Measurements from ENCODE around the gene TRIP4.
"Not testable (repeated sequence)": the region's sequence is repeated elsewhere in the genome, so short reads cannot be mapped to it uniquely, and the experiment has no call there.

TRIP4 gene

GRCh38 chr15:64387562-64388168 is at the start of gene TRIP4:
TRIP4 (plus strand) TSS chr15:64387836; CDS start chr15:64387864, 28 bp downstream.
- peak; percentile 87 to 99 (median 96) for DNase-seq

- no peak for DNase-seq
These were observed 47.3 kb upstream of the TRIP4 start for GRCh38 chr15:64340355-64340754.

- no peak for DNase-seq
These were observed 45.7 kb upstream of the TRIP4 start for GRCh38 chr15:64341961-64342360.

- no peak for DNase-seq
These were observed 44.4 kb upstream of the TRIP4 start for GRCh38 chr15:64343222-64343621.

GRCh38 chr15:64343841-64344240 is 43.8 kb upstream of the TRIP4 start:
- no peak for DNase-seq

GRCh38 chr15:64344651-64345294 is 42.9 kb upstream of the TRIP4 start:
- peak in 1 of 3 experiments; percentile 46 for DNase-seq

GRCh38 chr15:64346242-64346641 is 41.4 kb upstream of the TRIP4 start:
- DNase-seq, result not testable (repeated sequence)

- no peak for DNase-seq
These were observed 39.2 kb upstream of the TRIP4 start for GRCh38 chr15:64348455-64348854.

- no peak for DNase-seq
These were observed 38.3 kb upstream of the TRIP4 start for GRCh38 chr15:64349375-64349774.

- no peak for DNase-seq
These were observed 36.4 kb upstream of the TRIP4 start for GRCh38 chr15:64351265-64351664.

GRCh38 chr15:64354688-64355344 is 32.8 kb upstream of the TRIP4 start:
- peak in 1 of 3 experiments; percentile 63 for DNase-seq

- DNase-seq, result peak in 2 of 3 experiments; percentile 71 to 72
These were observed 32.2 kb upstream of the TRIP4 start for GRCh38 chr15:64355348-64355943.

GRCh38 chr15:64355944-64356709 is 31.5 kb upstream of the TRIP4 start, which contains the start of gene CSNK1G1:
CSNK1G1 (minus strand) TSS chr15:64356173; CDS start chr15:64300499, 55,674 bp downstream.
- DNase-seq, result peak; percentile 87 to 99 (median 97)

GRCh38 chr15:64356710-64357040 is 31.0 kb upstream of the TRIP4 start:
- no peak for DNase-seq

GRCh38 chr15:64361259-64361658 is 26.4 kb upstream of the TRIP4 start:
- DNase-seq, result peak in 1 of 3 experiments; percentile 13

- DNase-seq, result no peak
These were observed 18.5 kb upstream of the TRIP4 start for GRCh38 chr15:64369078-64369607.

- not testable (repeated sequence) for DNase-seq
These were observed 16.3 kb upstream of the TRIP4 start for GRCh38 chr15:64371383-64371782.

GRCh38 chr15:64373360-64373759 is 14.3 kb upstream of the TRIP4 start:
- no peak for DNase-seq

- no peak for DNase-seq
These were observed 8.2 kb upstream of the TRIP4 start for GRCh38 chr15:64379216-64379960.

- not testable (repeated sequence) for DNase-seq
These were observed 7.3 kb upstream of the TRIP4 start for GRCh38 chr15:64380130-64380870.
